GM12874 (cell line): ENCODE results near the gene SYNE2.

Source experiments
- CTCF ChIP-seq: IDR thresholded peaks from 2 replicates; pipeline ENCODE4 v1.5.1; 2011; ENCODE audit warnings: low read depth, mild to moderate bottlenecking, control low read depth, low read length, moderate library complexity; ENCODE audit not compliant: insufficient read depth

The SYNE2 gene

GRCh38 chr14:64221391-64222003 is 368.7 kb downstream of the SYNE2 start:
- no peak for TF ChIP-seq CTCF

- no peak for TF ChIP-seq CTCF
Observed at GRCh38 chr14:64225151-64225757, 372.4 kb downstream of the SYNE2 start.

GRCh38 chr14:64227856-64228255 is 375.1 kb downstream of the SYNE2 start:
- TF ChIP-seq CTCF = no peak

GRCh38 chr14:64229489-64229888 is 376.7 kb downstream of the SYNE2 start:
- no peak for TF ChIP-seq CTCF

GRCh38 chr14:64232095-64232838 is 379.5 kb downstream of the SYNE2 start:
- TF ChIP-seq CTCF = no peak

- no peak for TF ChIP-seq CTCF
Observed at GRCh38 chr14:64232944-64233343, 380.1 kb downstream of the SYNE2 start.

- no peak for TF ChIP-seq CTCF
Observed at GRCh38 chr14:64233531-64234190, 380.9 kb downstream of the SYNE2 start.
